NT2/D1 (cell line): ENCODE data around the gene FGF7.

ENCODE experiments used
- YY1 ChIP-seq: IDR thresholded peaks from 2 replicates; pipeline ENCODE4 v1.6.1; 2011; ENCODE audit not compliant: insufficient read length, insufficient read depth
- ZNF274 ChIP-seq: IDR thresholded peaks from 2 replicates; pipeline ENCODE4 v1.6.1; 2011; ENCODE audit warnings: mild to moderate bottlenecking, low read depth, low read length

DNA sequence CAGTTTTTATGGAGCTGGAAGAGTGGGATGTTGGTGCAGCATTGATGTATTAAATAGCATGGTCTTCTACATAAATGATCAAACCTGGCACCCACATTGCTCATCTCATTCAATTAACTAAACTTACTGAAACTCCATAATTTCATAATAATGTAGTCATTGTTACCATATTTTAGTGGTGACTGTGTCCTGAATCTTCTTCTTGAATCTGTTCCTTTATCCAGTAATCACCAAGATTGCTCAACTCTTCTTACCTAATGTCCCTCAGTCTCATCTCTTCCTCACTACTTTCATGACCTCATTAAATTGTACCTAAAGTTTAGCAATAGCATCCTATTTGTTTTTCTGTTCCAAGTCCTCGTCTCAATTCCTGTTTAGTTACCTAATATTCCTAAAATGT, 69.8 kb downstream of the FGF7 start:
- TF ChIP-seq ZNF274 (no peak), YY1 (no peak)
